Measurements from ENCODE around the gene KCTD18.

KCTD18 gene

GRCh38 chr2:200453853-200454534 is 55.9 kb downstream of the KCTD18 start:
- no peak for DNase-seq

GRCh38 chr2:200453142-200453852 is 56.6 kb downstream of the KCTD18 start:
- DNase-seq: no peak

GRCh38 chr2:200452377-200452776 is 57.5 kb downstream of the KCTD18 start:
- DNase-seq: no peak

GRCh38 chr2:200451511-200451910 is 58.4 kb downstream of the KCTD18 start:
- no peak for DNase-seq

- no peak for DNase-seq
Observed at GRCh38 chr2:200450288-200450687, 59.6 kb downstream of the KCTD18 start.

- DNase-seq: no peak
Observed at GRCh38 chr2:200449149-200449548, 60.7 kb downstream of the KCTD18 start.

- no peak for DNase-seq
Observed at GRCh38 chr2:200448455-200448854, 61.4 kb downstream of the KCTD18 start.

GRCh38 chr2:200447139-200447855 is 62.6 kb downstream of the KCTD18 start:
- no peak for DNase-seq

GRCh38 chr2:200446612-200447011 is 63.3 kb downstream of the KCTD18 start:
- no peak for DNase-seq

- DNase-seq: no peak
Observed at GRCh38 chr2:200445284-200445683, 64.6 kb downstream of the KCTD18 start.

- DNase-seq: no peak
Observed at GRCh38 chr2:200444530-200444929, 65.3 kb downstream of the KCTD18 start.

GRCh38 chr2:200443916-200444315 is 66.0 kb downstream of the KCTD18 start:
- no peak for DNase-seq

GRCh38 chr2:200443376-200443775 is 66.5 kb downstream of the KCTD18 start:
- DNase-seq: no peak

GRCh38 chr2:200442471-200442870 is 67.4 kb downstream of the KCTD18 start:
- DNase-seq: no peak

- DNase-seq: no peak
Observed at GRCh38 chr2:200439981-200440380, 69.9 kb downstream of the KCTD18 start.
